NT2/D1 (cell line): ENCODE data around the gene MYO3B.
"Not testable (repeated sequence)": the region's sequence is repeated elsewhere in the genome, so short reads cannot be mapped to it uniquely, and the experiment has no call there.

Experiments
- SUZ12 ChIP-seq: IDR thresholded peaks from 2 replicates; pipeline ENCODE4 v1.6.1; 2011; ENCODE audit not compliant: insufficient read length, insufficient read depth; ENCODE audit errors: extremely low read depth
- YY1 ChIP-seq: IDR thresholded peaks from 2 replicates; pipeline ENCODE4 v1.6.1; 2011; ENCODE audit not compliant: insufficient read length, insufficient read depth
- ZNF274 ChIP-seq: IDR thresholded peaks from 2 replicates; pipeline ENCODE4 v1.6.1; 2011; ENCODE audit warnings: mild to moderate bottlenecking, low read depth, low read length

DNA sequence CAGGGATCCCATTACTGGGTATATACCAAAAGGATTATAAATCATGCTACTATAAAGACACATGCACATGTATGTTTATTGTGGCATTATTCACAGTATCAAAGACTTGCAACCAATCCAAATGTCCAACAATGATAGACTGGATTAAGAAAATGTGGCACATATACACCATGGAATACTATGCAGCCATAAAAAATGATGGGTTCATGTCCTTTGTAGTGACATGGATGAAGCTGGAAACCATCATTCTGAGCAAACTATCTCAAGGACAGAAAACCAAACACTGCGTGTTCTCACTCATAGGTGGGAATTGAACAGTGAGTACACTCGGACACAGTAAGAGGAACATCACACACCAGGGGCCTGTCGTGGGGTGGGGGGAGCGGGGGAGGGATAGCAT lies 457.1 kb downstream of the MYO3B start:
- TF ChIP-seq YY1, ZNF274, SUZ12: not testable (repeated sequence)
